Panc1 (cell line): ENCODE data around the gene PCNX2.

Experiments
- CTCF ChIP-seq: fragments of 450-650 bp; IDR thresholded peaks from 2 replicates; pipeline ENCODE4 v1.5.1; 2017; ENCODE audit warnings: mild to moderate bottlenecking
- REST ChIP-seq, 2 experiments: IDR thresholded peaks; 2 replicates each; pipeline ENCODE4 v1.6.1; 2011 to 2012; ENCODE audit warnings: low read depth in 2 of 2, control low read depth in 1 of 2, low read length in 1 of 2, mild to moderate bottlenecking in 1 of 2, moderate library complexity in 1 of 2; ENCODE audit not compliant: insufficient read depth in 1 of 2

- no peak for TF ChIP-seq CTCF
- no peak for TF ChIP-seq REST (IDR thresholded peaks at IDR 0.05; ENCODE audit: insufficient read depth in 1 of 2, low read depth in 2 of 2, low read length in 1 of 2)
Measured at GRCh38 chr1:233233508-233234040, 62.0 kb downstream of the PCNX2 start.
